Fibroblast of lung (primary cell): ENCODE data around the gene FAM193A. TPM values are rescaled to one million over a fixed set of nuclear protein-coding genes. Genes with fewer than 3 reads are reported as not detected.

Experiments
- DNase-seq, 2 donors: peaks; one replicate each; pipeline versions ENCODE4 v3.0.0 to v3.0.0-alpha.2; 2010; ENCODE audit warnings: low read depth in 2 of 2
- H2AFZ ChIP-seq: 2 replicates; pipeline ENCODE4 v1.5.1; 2012; ENCODE audit warnings: low read length, control low read depth, inconsistent platforms
- H3K27ac ChIP-seq: 2 replicates; pipeline ENCODE4 v1.5.1; 2011; ENCODE audit warnings: low read length, control low read depth; ENCODE audit not compliant: insufficient read depth
- H3K27me3 ChIP-seq: 2 replicates; pipeline ENCODE4 v1.5.1; 2011; ENCODE audit warnings: mild to moderate bottlenecking, low read length; ENCODE audit not compliant: control insufficient read depth, insufficient read depth
- H3K36me3 ChIP-seq: 2 replicates; pipeline ENCODE4 v1.5.1; 2011; ENCODE audit warnings: low read length; ENCODE audit not compliant: control insufficient read depth, insufficient read depth
- H3K4me1 ChIP-seq: 2 replicates; pipeline ENCODE4 v1.5.1; 2011; ENCODE audit warnings: low read length; ENCODE audit not compliant: control insufficient read depth, insufficient read depth; ENCODE audit errors: extremely low read depth
- H3K4me2 ChIP-seq: 2 replicates; pipeline ENCODE4 v1.5.1; 2011; ENCODE audit warnings: low read length, control low read depth; ENCODE audit not compliant: insufficient read depth; ENCODE audit errors: extremely low read depth
- H3K4me3 ChIP-seq, 4 experiments: fragments of 200-600 bp in 1 of 4; sonication (generic) in 1 of 4; replicated peaks in 1 of 4; 2 replicates each; pipeline ENCODE4 v1.5.1; 2011 to 2016; ENCODE audit warnings: low read length in 4 of 4, low read depth in 3 of 4, mild to moderate bottlenecking in 3 of 4, control low read depth in 2 of 4, inconsistent platforms in 1 of 4, mixed read lengths in 1 of 4; ENCODE audit not compliant: insufficient read depth in 1 of 4; ENCODE audit errors: control extremely low read depth in 1 of 4
- H3K79me2 ChIP-seq: 2 replicates; pipeline ENCODE4 v1.5.1; 2012; ENCODE audit warnings: mild to moderate bottlenecking, low read length, inconsistent platforms; ENCODE audit not compliant: control insufficient read depth, insufficient read depth
- H3K9ac ChIP-seq: 2 replicates; pipeline ENCODE4 v1.5.1; 2011; ENCODE audit warnings: mild to moderate bottlenecking, low read length, control low read depth; ENCODE audit not compliant: insufficient read depth
- H3K9me3 ChIP-seq: 2 replicates; pipeline ENCODE4 v1.5.1; 2012; ENCODE audit warnings: low read depth, low read length; ENCODE audit not compliant: control insufficient read depth, insufficient read depth
- H4K20me1 ChIP-seq: 2 replicates; pipeline ENCODE4 v1.5.1; 2011; ENCODE audit warnings: low read length; ENCODE audit not compliant: control insufficient read depth, insufficient read depth; ENCODE audit errors: extremely low read depth
- EZH2 ChIP-seq: IDR thresholded peaks from 2 replicates; pipeline ENCODE4 v1.5.1; 2012; ENCODE audit warnings: low read length, control low read depth, mild to moderate bottlenecking; ENCODE audit errors: missing control alignments
- polyA plus RNA-seq, 2 donors: library from polyadenylated mRNA; depleted of rRNA in 1 of 2; stranded (reverse) in 1 of 2; unstranded in 1 of 2; fragments of >200 nt; gene quantifications; 2 replicates each; pipeline ENCODE4 v1.2.1, GENCODE V29; 2011 to 2012; ENCODE audit warnings: missing spikeins in 1 of 2
- total RNA-seq: library from RNA; depleted of rRNA; stranded (reverse); fragments of >200 nt; gene quantifications from 2 replicates; pipeline ENCODE4 v1.2.1, GENCODE V29; 2014
- TF ChIP-seq, protein P1 (sequence below), 2 donors: IDR thresholded peaks in 1 of 2; conservative IDR thresholded peaks in 1 of 2; 1 replicate in 1 of 2; 2 replicates in 1 of 2; pipeline ENCODE4 v1.5.1; 2011 to 2012; ENCODE audit warnings: low read length in 2 of 2, control low read depth in 1 of 2, inconsistent platforms in 1 of 2, low read depth in 1 of 2, mild to moderate bottlenecking in 1 of 2

The FAM193A gene
- total and polyA plus RNA-seq, 2 donors (not counting 1 experiment from before 2014, with no cell fraction given): 5.6 to 10.9 TPM

DNA sequence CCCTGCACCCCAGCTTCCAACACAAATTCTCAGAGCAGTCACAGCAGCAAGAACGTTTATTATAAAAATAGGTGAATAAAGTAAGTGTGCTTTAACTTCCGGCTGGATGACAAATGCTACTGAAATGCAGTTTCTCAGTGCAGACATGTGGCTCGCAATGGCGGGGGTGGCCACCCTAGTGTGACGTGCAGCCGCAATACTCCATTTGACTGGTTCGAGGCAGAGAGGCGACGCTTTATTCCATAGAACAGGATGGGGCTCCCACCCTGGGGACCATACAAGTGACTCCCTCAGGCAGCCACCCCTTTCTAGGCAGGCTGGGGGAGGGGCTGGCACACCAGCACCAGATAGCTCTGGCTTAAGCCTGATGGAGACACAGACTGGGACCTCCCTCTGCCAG is 205.2 kb downstream of the FAM193A start:
- H3K9me3 ChIP-seq: no peaks in the 10 kb centered on the region
- H3K4me1 ChIP-seq: peaks cover 11% of the 10 kb centered on the region
- no peak overlapping the region for H3K4me2 ChIP-seq
- no peak overlapping the region for H3K4me3 ChIP-seq
- H3K27me3 ChIP-seq: no peaks in the 10 kb centered on the region
- DNase-seq: peak in 1 of 2 donors; percentile 64
- H3K36me3 ChIP-seq: peaks cover 8% of the 10 kb centered on the region
- no peaks in the 10 kb centered on the region for H4K20me1 ChIP-seq
- no peaks in the 10 kb centered on the region for H3K79me2 ChIP-seq
- no peak overlapping the region for H3K27ac ChIP-seq
- H2AFZ ChIP-seq: no peak overlapping the region
- no peak overlapping the region for H3K9ac ChIP-seq
- TF ChIP-seq EZH2: no peak
- TF ChIP-seq, protein P1, sequence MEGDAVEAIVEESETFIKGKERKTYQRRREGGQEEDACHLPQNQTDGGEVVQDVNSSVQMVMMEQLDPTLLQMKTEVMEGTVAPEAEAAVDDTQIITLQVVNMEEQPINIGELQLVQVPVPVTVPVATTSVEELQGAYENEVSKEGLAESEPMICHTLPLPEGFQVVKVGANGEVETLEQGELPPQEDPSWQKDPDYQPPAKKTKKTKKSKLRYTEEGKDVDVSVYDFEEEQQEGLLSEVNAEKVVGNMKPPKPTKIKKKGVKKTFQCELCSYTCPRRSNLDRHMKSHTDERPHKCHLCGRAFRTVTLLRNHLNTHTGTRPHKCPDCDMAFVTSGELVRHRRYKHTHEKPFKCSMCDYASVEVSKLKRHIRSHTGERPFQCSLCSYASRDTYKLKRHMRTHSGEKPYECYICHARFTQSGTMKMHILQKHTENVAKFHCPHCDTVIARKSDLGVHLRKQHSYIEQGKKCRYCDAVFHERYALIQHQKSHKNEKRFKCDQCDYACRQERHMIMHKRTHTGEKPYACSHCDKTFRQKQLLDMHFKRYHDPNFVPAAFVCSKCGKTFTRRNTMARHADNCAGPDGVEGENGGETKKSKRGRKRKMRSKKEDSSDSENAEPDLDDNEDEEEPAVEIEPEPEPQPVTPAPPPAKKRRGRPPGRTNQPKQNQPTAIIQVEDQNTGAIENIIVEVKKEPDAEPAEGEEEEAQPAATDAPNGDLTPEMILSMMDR (conservative IDR thresholded peaks at IDR 0.05 in 1 of 2, IDR thresholded peaks at IDR 0.05 in 1 of 2; ENCODE audit: low read depth in 1 of 2, low read length in 2 of 2): no peak

DNA sequence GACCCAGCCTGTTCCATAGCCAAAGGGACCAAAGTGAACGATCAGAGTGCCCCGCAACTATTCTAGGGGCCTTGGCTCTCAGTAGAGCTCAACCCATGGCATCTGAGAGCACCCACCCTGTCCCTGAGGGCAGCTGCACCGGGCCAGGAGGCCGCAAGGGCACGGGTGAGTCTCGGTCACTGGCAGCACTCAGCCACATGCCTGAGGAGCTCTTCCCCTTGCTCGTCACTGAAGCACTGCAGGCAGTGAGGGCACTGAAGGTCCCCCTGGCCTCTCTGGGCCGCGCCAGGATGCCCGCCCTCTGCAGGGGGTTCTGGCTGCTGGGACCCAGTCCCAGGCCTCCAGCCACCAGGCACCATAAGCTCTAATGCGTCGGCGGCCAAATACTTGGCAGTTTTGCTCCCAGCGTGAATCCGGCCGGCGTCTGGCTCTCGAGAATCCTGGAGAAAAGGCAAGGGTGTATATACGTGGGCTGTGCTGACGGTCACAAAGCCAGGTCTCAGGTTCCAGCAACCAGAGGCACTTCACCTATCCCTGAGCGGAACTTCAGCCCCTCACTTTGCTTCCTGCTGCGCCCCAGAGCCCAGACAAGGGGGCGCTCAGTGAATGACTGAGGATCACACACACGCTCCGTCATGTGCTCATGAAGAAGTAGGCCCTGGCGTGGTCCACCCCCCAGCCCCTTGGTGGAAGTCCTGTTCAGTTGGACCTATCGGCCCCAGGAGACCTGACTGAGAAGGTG is 205.8 kb downstream of the FAM193A start:
- TF ChIP-seq, protein P1 (conservative IDR thresholded peaks at IDR 0.05 in 1 of 2, IDR thresholded peaks at IDR 0.05 in 1 of 2; ENCODE audit: low read depth in 1 of 2, low read length in 2 of 2): no peak
- no peak for TF ChIP-seq EZH2
- no peaks in the 10 kb centered on the region for H3K9me3 ChIP-seq
- H3K27ac ChIP-seq: no peak overlapping the region

DNA sequence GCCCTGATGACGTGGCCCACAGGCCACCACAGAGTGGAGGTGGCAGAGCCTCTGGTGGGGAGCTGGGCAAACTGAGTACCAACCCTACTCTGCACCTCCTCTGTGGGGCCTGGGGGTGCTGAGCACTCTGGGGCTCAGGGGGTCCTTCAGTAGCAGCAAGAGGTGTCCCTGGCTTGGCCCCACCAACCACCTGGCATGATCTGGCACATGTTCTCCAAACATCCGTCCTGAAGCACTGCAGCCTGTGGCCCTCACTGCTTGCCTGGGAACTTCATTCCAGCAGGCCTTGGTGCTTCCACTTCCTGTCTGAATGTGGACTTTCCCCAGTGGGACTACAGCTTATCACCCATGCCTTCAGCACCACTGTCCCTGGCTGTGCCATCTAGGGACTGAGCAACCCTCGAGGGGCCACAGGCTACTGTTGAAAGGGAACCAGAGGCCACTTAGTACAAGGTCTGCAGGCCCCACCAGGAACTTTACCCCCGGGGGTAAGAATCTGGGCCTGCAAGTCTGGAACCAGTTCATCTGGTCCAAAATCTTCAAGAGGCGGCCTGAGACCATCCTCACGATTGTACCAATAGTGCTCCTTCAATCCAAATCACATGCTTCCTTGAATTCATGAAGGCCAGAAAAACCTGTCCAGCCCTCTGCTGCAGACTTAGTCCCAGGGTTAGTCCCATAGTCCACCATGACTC is 206.5 kb downstream of the FAM193A start:
- Histone ChIP-seq H3K36me3 (peaks cover 19% of the 10 kb centered on the region), H3K27me3 (no peaks in the 10 kb centered on the region)

More for the DNA sequence above, 205.8 kb downstream of the FAM193A start:
- Histone ChIP-seq H3K36me3 (peaks cover 13% of the 10 kb centered on the region), H3K27me3 (no peaks in the 10 kb centered on the region), H2AFZ (no peak overlapping the region), H3K4me3 (no peak overlapping the region), H3K9ac (no peak overlapping the region), H3K79me2 (no peaks in the 10 kb centered on the region), H3K4me2 (no peak overlapping the region), H3K4me1 (peaks cover 17% of the 10 kb centered on the region), H4K20me1 (no peaks in the 10 kb centered on the region)
- DNase-seq: no peak

More for the DNA sequence above, 206.5 kb downstream of the FAM193A start:
- no peak for DNase-seq
- peaks cover 18% of the 10 kb centered on the region for H3K4me1 ChIP-seq
- H4K20me1 ChIP-seq: no peaks in the 10 kb centered on the region
- H3K9me3 ChIP-seq: no peaks in the 10 kb centered on the region
- no peak overlapping the region for H3K4me3 ChIP-seq
- no peaks in the 10 kb centered on the region for H3K79me2 ChIP-seq
- no peak overlapping the region for H3K9ac ChIP-seq
- no peak for TF ChIP-seq EZH2
- TF ChIP-seq, protein P1 (conservative IDR thresholded peaks at IDR 0.05 in 1 of 2, IDR thresholded peaks at IDR 0.05 in 1 of 2; ENCODE audit: low read depth in 1 of 2, low read length in 2 of 2): no peak
- no peak overlapping the region for H3K4me2 ChIP-seq
- H2AFZ ChIP-seq: no peak overlapping the region
- no peak overlapping the region for H3K27ac ChIP-seq
